ENCODE data around the gene FBXO33. TPM values are rescaled to one million over a fixed set of nuclear protein-coding genes. Genes with fewer than 3 reads are reported as not detected.

Gene FBXO33
- total and polyA plus RNA-seq, 2 donors (not counting 1 experiment from before 2014, with no cell fraction given), result 17.3 to 19.3 TPM

DNA sequence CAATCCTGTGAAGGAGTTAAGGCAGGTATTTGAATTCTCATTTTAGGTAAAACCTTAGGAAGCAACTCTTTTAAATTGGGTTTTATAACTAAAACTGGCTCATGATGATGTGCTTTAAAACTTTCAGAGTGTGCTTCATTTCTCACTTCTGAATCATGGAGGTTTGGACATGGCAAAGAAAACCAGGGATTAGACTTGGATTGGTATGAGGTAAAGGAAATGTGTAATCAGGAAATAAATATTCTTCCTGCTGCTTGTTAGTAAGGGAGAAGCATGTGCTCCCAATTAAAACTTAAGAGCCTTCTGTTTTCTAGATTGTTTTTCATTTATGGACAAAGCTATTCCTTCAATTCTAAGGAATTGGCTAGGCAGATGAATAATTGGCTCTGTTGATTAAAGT, 57.4 kb downstream of the FBXO33 start:
- ChIA-PET POLR2A (no interaction called here), CTCF (no interaction called here)
- TF ChIP-seq CTCF (IDR thresholded peaks at IDR 0.05) (no peak), EZH2 (IDR thresholded peaks at IDR 0.05; ENCODE audit: borderline replicate concordance, insufficient read depth, low read depth, low read length, poor library complexity, severe bottlenecking) (no peak)
- H3K4me1 ChIP-seq (ENCODE audit: control insufficient read depth in 2 of 2, insufficient read depth in 2 of 2, low read length in 2 of 2), result no peaks in the 10 kb centered on the region
- no peak overlapping the region for H3K27ac ChIP-seq (ENCODE audit: low read length in 2 of 2)
- H3K79me2 ChIP-seq (ENCODE audit: control insufficient read depth, insufficient read depth, low read length), result no peaks in the 10 kb centered on the region
- H3K9ac ChIP-seq (ENCODE audit: low read length), result no peak overlapping the region
- Mint-ChIP-seq H3K4me3 (no peak overlapping the region), H3K27ac (no peak overlapping the region), H3K9me3 (ENCODE audit: insufficient read depth) (no peaks in the 10 kb centered on the region), H3K27me3 (no peaks in the 10 kb centered on the region), H3K4me1 (no peaks in the 10 kb centered on the region)
- intact Hi-C loops (cut with micrococcal nuclease), result no loop called here
- DNase-seq (no peak), ATAC-seq (ENCODE audit: low read depth) (no peak)
- no peaks in the 10 kb centered on the region for H4K20me1 ChIP-seq (ENCODE audit: control insufficient read depth, insufficient read depth, low read length, poor library complexity, severe bottlenecking)
- no peak overlapping the region for H3K4me3 ChIP-seq (ENCODE audit: control extremely low read depth in 1 of 5, extremely low read depth in 1 of 5, insufficient read depth in 1 of 5, low read depth in 2 of 5, low read length in 4 of 5)
- peaks cover 6 to 7% of the 10 kb centered on the region in 2 experiments for H3K36me3 ChIP-seq (replicated peaks in 1 of 2; ENCODE audit: control extremely low read depth in 1 of 2, control insufficient read depth in 1 of 2, extremely low read depth in 1 of 2, insufficient read depth in 2 of 2, low read length in 1 of 2)
- H3K9me3 ChIP-seq (ENCODE audit: control extremely low read depth in 1 of 3, control insufficient read depth in 2 of 3, insufficient read depth in 1 of 3, low read length in 2 of 3), result no peaks in the 10 kb centered on the region
- H3K4me2 ChIP-seq (replicated peaks; ENCODE audit: low read depth, low read length, poor library complexity, severe bottlenecking), result no peak overlapping the region
- H2AFZ ChIP-seq (ENCODE audit: insufficient read depth, low read depth, low read length, poor library complexity, severe bottlenecking), result no peak overlapping the region
- no peaks in the 10 kb centered on the region for H3K27me3 ChIP-seq (replicated peaks in 1 of 4; ENCODE audit: control extremely low read depth in 1 of 4, control insufficient read depth in 3 of 4, insufficient read depth in 4 of 4, low read length in 3 of 4)

DNA sequence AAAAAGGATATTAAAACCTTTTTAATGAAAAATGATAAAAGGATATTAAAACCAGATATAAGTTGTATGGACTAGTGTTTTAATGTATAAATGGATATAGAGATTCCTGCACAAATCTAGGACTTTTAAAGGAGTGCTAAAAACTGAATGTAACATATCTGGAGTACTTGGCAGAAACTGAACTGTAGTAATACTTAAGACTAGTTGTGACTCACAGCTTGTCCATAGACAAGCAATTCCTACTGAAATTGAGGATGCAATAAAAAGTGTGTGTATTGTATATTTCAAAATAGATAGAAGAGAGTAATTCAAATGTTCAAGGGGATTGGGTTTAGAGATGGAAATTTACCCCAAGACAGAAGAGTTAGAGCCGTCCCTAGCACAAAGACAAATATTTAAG, 59.6 kb downstream of the FBXO33 start:
- Histone ChIP-seq H3K27me3 (replicated peaks in 1 of 4; ENCODE audit: control extremely low read depth in 1 of 4, control insufficient read depth in 3 of 4, insufficient read depth in 4 of 4, low read length in 3 of 4) (no peaks in the 10 kb centered on the region), H3K27ac (ENCODE audit: low read length in 2 of 2) (no peak overlapping the region), H2AFZ (ENCODE audit: insufficient read depth, low read depth, low read length, poor library complexity, severe bottlenecking) (no peak overlapping the region), H4K20me1 (ENCODE audit: control insufficient read depth, insufficient read depth, low read length, poor library complexity, severe bottlenecking) (peaks cover 5% of the 10 kb centered on the region), H3K9ac (ENCODE audit: low read length) (no peak overlapping the region), H3K36me3 (replicated peaks in 1 of 2; ENCODE audit: control extremely low read depth in 1 of 2, control insufficient read depth in 1 of 2, extremely low read depth in 1 of 2, insufficient read depth in 2 of 2, low read length in 1 of 2) (peaks cover 6 to 7% of the 10 kb centered on the region in 2 experiments), H3K4me2 (replicated peaks; ENCODE audit: low read depth, low read length, poor library complexity, severe bottlenecking) (no peak overlapping the region), H3K4me3 (ENCODE audit: control extremely low read depth in 1 of 5, extremely low read depth in 1 of 5, insufficient read depth in 1 of 5, low read depth in 2 of 5, low read length in 4 of 5) (no peak overlapping the region), H3K4me1 (ENCODE audit: control insufficient read depth in 2 of 2, insufficient read depth in 2 of 2, low read length in 2 of 2) (no peaks in the 10 kb centered on the region), H3K79me2 (ENCODE audit: control insufficient read depth, insufficient read depth, low read length) (no peaks in the 10 kb centered on the region), H3K9me3 (ENCODE audit: control extremely low read depth in 1 of 3, control insufficient read depth in 2 of 3, insufficient read depth in 1 of 3, low read length in 2 of 3) (no peaks in the 10 kb centered on the region)
- intact Hi-C loops (cut with micrococcal nuclease), result no loop called here
- ChIA-PET CTCF (no interaction called here), POLR2A (no interaction called here)
- ATAC-seq (ENCODE audit: low read depth) (no peak), DNase-seq (no peak)
- H3K4me3 Mint-ChIP-seq, result no peak overlapping the region
- no peak overlapping the region for H3K27ac Mint-ChIP-seq
- no peaks in the 10 kb centered on the region for H3K9me3 Mint-ChIP-seq (ENCODE audit: insufficient read depth)
- no peak for TF ChIP-seq EZH2 (IDR thresholded peaks at IDR 0.05; ENCODE audit: borderline replicate concordance, insufficient read depth, low read depth, low read length, poor library complexity, severe bottlenecking)
- TF ChIP-seq CTCF (IDR thresholded peaks at IDR 0.05), result no peak
- H3K27me3 Mint-ChIP-seq, result no peaks in the 10 kb centered on the region
- no CpG with 5 or more reads among the region's 1 CpG for WGBS (ENCODE audit: insufficient coverage)
- no peaks in the 10 kb centered on the region for H3K4me1 Mint-ChIP-seq

Data from B cell (primary cell).